RPMI8226 (cell line): Measurements from ENCODE around the gene ZNF581.

Source experiments
- DNase-seq: peaks from one replicate; pipeline ENCODE4 v3.0.0-alpha.2; 2015

Gene ZNF581, protein sequence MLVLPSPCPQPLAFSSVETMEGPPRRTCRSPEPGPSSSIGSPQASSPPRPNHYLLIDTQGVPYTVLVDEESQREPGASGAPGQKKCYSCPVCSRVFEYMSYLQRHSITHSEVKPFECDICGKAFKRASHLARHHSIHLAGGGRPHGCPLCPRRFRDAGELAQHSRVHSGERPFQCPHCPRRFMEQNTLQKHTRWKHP

DNA sequence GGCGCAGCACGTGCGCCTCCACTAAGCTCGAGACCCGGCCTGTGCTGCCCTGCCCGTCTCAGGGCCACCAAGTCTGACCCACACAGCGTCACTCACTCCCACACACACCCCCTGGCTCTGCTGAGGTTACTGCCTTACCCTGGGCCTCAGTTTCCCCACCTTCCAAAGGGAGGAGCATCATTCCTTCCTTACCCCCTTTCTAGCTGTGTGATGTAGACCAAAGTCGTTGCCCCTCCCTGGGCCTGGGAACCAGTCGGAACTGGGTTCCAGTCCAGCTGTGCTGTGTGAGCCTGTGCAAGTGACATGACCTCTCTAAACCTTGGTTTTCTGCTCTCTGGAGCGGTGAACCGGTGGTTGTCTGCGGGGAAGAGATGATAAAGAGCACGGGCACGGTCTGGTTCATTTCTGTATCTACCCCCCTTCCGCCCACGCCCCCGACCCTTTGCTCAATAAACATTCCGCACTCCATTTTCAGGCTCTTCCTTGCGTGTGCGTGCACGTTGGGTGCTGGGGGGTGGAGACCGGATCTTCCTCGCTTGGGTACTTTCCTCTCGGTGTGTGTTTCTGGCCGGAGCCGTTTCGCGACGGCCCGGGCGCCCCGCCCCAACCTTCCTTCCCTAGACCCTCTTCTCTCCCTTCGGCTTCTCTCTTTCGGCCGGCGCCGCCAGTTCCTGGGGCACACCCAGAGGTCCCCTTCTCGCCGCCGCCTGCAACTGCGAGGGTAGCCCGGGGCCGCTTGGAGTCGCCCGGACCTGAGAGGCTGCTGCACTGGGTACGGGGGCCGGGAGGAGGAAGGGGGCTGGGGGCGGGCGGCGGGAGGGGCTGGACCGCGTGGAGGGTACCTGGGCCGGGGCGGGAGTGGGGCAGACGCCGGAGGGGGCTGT, at the start of gene ZNF581:
ZNF581 (plus strand) TSS at position 647 of the 884 bp plus-strand sequence. CDS start 923 bp downstream, outside the sequence.
- DNase-seq = peak; percentile 84

DNA sequence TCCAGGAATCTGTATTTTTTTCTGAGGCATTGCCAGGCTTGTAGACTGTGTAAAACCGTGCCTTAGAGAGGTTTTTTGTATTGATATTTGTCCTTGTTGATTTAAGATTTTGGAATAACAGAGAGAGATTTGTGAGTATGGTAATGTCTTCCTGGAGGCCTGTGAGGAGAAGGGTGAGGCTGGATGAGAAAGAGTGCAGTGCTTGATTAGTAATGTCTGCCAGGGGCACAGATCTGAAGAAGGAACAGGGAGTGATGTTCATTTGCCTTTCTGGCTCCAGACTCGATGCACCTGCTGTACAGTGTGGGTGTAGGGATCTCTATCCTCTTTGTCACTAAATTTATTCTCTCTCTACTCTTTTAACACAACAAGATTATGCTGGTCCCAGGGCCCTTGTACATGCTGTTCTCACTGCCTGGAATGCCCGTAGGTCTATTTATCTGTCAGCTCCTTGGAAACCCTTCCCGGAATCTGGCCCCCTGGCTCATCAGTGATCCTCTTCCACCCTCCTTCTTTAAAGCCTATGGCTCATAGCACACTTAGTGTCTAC, 48.4 kb upstream of the ZNF581 start:
- no peak for DNase-seq

DNA sequence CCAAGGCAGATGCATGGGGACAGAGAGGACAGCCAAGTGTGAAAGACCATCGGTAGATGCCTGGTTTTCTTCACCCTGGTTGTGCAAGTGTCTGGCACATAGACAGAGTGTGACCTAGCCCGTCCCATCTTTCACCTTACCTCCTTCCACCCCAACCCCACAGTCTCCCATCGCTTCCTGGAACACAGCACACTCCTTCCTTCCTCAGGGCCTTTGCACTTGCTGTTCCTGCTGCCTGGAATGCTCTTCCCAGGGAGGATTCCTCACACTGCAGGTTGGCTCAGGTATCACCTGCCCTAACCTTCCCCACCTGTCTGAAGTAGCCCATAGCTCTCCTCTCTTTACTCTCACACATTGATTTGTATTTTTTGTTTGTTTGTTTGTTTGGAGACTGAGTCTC, 47.1 kb upstream of the ZNF581 start:
- no peak for DNase-seq

DNA sequence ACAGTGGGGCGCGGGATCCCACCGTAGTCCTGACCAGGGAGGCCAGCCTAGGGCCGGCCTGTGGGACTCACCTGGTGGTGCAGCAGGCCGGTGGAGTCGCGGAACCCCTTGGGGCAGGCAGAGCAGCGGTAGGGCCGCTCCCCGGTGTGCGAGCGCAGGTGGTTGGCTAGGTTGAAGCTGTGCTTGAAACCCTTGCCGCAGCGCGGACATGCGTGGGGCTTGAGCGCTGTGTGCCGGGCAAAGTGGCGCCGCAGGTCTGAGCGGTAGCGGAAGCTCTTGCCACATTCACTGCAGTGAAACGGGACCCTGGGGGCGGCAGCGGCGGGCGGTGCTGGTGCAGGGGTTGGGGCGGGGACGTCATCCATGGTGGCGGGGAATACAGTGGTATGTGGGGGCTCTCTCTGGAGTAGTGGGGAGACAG, 45.9 kb upstream of the ZNF581 start:
- no peak for DNase-seq

DNA sequence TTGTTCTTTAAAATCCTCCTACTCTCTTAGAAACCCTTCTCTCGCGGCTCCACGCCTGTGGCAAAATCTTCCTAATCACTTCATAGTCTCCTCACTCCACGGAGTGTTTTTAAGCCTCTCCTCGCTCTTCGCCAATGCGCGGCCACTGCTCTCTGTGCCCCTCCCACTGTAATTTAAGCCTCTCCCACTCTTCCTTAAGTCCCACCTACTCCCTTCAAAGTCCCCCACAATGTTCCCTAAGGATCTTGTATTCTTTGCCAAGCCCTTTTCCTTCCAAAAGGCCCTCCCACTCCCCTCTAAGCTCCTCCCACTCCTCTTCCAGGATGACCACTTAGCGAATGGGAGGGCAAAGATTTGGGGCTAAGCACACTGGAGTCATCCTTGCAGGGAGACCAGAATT, 45.4 kb upstream of the ZNF581 start:
- DNase-seq = no peak

DNA sequence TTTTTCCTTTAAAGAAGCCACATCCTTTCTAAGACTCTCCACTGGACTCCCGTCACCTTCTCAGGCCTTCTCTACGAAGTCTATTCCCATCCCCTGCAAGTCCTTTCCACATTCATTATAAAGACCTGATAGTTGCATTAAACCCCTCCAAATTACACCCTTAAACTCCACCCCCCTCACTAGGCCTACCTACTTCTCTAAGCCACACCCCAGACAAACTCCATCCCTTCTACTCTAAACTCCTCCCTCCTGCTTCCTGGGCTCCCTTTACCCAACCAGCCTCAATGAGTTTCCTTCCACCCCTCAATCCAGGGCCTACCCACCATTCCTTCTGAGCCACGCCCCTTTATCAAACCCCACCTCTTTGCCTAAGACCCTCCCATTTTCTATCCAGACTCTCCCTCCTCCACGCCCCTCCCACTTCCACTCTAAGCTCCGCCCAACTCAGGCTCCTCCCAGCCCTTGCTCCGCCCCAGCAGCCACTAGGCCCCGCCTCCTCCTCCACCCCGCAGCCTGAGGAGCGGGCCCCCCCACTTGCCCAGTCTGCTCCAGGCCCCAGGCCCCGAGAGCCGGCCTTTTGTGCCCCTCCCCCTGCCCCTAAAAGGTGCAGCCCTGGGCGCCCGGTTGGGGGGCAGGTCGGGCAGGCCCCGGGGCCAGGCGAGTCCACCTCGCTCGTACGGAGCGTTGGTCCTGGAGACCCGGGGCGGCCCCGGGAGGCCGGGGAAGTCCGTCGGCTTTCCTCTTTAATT, 44.6 kb upstream of the ZNF581 start:
- DNase-seq = peak; percentile 91

DNA sequence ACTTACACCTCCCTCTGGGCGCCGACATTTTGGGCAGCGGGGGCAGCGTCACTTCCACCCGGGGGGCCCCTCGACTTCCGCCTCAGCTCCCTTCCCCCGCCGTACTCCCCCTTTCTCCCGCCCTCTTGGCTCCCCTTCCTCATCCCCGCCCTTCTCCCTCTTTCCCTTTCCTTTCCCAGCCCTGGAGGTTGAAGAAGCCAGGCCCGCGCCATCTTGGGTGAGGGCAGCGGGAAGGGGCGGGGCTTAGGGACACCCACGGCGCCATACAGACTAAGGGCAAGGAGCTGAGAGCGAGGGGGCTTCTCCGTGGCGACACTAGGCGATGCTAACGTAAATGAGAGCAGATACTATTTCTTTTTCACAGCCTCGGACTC, 44.0 kb upstream of the ZNF581 start, which contains the start of gene FIZ1:
FIZ1 (minus strand) TSS at position 50 of the 374 bp plus-strand sequence. CDS start 1,652 bp downstream, outside the sequence.
- peak; percentile 95 for DNase-seq

DNA sequence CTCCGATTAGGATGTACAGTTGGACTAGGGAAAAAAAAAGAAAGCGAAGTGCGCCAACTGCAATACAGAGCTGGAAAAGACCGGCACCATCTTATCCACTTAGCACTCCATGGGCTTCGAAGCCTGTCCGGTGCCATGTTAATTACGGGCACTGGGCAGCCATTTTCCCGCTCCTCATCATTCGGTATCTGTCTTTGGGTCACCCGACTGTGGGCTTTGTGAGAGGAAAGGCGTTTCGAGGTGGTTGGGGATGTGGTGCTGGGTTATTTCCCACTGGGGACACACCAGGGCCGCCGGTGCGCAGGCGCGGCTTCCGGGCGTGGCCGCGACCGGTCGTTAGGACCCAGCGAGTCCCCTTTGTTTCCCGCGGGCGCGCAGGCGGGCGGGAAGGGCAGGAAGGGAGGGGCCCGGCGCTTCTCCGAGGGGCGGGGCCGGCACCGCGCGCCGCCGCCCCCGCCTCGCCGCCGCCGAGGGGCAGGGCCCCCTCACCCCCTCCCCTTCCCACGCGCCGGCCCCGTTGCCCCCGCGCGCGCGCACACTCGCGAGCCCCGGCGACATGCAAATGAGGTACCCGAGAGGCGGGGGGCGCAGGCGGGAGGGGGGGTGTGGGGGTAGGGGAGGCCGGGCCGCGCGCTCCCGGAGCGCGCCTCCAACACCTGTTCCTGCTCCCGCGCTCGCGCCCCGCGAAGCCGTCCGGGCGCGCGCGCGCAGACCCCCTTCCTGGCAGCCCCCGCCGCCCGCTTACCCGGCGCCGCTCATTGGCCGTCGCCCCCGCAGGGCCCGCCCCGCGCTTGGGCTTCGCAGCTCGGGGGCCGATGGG, 43.4 kb upstream of the ZNF581 start, which contains the start of gene ZNF524:
ZNF524 (plus strand) TSS at position 447 of the 820 bp plus-strand sequence. CDS start 1,825 bp downstream, outside the sequence.
- DNase-seq = peak; percentile 90

DNA sequence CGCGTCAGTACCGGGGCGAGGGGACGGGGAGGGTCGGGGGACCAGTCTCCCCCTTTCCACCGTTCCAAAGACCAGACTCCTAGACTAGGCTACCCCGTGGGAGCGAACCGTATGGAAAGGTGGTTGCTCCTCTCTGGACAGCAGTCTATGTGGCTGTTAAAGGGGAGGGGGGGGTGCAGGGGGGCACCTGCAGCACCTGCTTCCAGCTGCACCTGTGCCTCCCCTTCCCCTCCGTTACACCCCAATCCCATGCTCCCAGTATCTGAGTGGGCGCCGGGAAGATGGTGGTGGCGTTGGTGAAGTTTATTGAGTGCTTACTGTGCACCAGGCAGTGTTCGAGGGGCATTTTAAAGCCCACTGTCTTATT, 42.8 kb upstream of the ZNF581 start:
- no peak for DNase-seq

DNA sequence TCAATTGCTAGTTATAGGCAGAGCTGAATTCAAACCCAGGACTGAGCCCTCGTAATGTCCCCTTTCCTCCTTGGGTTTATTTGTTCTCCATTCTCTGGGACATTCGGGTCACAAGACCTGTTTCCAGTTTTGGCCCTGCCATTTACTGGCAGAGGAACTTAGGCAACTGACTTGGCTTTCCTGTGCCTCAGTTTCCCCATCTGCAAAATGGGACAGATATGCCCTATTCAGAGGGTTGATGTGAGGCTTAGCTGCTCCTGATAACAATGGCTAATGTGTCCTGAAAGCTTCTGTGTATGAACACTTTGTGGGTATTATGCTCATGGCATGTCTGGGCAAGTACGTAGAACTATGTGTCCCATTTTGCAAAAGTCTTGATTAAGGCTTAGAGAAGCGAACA, 42.4 kb upstream of the ZNF581 start:
- DNase-seq = no peak

DNA sequence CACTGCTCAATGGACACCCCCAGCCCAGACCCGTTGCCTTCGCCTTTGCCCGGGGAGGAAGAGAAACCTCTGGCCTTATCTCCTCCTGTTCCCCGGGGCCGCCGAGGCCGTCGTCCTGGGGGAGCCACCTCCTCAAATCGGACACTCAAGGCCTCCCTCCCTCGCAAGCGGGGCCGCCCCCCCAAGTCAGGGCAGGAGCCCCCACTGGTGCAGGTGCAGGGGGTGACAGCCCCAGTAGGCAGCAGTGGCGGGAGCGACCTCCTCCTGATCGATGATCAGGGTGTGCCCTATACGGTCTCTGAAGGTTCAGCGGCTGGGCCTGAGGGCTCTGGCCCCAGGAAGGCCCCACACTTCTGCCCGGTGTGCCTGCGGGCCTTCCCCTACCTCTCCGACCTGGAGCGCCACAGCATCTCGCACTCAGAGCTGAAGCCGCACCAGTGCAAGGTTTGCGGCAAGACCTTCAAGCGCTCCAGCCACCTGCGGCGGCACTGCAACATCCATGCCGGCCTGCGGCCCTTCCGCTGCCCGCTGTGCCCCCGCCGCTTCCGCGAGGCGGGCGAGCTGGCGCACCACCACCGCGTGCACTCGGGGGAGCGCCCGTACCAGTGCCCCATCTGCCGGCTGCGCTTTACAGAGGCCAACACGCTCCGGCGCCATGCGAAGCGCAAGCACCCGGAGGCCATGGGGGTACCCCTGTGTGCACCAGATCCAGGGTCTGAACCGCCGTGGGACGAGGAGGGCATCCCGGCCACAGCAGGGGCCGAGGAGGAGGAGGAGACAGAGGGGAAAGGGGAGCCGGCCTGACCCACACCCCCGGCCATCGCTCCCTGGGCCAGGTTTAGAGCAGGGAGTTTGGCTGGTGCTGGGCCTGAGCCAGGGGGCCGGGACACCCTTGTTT, 41.1 kb upstream of the ZNF581 start:
- no peak for DNase-seq

DNA sequence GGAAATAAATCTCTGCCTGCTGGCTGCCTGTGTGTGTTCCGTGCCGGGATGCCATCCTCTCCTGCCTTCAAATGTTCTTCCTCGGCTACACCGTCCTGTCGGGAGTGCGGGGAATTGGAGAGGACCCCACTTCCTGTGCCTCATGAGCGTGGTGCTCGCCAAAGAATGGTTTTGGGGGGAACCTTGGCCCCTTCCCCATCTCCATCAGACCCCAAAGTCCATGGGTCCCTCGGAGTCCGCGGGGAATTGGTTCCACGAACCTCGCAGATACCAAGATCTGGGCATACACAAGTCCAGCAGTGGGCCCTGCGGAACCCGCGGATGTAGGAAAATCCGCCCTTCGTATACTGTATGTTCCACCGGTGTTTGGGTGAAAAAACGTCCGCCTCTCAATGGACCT, 40.3 kb upstream of the ZNF581 start:
- DNase-seq = no peak

DNA sequence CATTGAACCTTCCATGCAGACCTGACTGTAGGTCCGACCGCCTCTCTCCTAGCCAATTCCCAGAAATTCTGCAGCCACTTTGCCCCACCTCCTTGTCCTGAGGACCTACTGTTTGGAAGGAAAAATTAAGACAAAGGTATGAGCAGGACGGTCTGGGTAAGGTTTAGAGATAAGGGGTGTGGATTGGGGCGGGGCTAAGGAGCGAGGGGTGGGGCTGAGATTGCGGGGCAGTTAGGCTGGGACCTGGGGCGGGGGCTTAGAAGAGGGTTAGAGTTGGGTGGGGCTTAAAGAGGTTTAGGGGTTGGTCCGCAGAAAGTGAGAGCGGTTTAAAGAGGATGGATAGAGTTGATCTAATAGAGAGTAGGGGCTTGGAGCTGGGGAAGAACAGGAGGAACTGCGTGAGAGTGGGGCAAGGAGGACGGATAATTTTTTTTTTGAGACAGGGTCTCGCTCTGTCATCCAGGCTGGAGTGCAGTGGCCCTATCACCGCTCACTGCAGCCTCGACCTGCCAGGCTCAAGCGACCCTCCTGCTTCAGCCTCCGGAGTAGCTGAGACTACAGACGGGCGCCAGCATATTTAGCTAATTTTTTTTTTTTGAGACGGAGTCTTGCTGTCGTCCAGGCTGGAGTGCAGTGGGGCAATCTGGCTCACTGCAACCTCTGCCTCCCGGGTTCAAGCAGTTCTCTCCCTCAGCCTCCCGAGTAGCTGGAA, 39.7 kb upstream of the ZNF581 start:
- no peak for DNase-seq

DNA sequence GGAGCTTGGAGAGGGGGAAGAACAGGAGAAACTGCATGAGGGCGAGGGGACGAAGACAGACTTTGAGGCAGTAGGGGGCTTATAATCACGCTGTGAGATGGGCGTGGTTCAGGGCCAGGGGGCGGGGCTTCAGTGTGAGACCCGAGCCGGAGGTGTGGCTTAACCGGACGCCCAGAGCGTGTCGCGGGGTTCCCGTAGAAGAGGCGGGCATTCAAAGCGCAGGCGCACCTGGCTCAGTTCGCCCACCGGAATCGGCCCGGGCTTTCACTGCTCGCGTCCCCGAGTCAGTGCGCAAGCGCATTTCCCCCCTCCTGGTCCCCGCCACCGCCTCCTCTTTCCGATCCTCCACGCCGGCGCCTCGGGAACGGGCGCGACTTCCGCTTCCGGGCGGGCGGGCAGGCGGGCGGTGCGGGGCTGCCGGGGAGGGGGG, 38.2 kb upstream of the ZNF581 start:
- peak; percentile 98 for DNase-seq

DNA sequence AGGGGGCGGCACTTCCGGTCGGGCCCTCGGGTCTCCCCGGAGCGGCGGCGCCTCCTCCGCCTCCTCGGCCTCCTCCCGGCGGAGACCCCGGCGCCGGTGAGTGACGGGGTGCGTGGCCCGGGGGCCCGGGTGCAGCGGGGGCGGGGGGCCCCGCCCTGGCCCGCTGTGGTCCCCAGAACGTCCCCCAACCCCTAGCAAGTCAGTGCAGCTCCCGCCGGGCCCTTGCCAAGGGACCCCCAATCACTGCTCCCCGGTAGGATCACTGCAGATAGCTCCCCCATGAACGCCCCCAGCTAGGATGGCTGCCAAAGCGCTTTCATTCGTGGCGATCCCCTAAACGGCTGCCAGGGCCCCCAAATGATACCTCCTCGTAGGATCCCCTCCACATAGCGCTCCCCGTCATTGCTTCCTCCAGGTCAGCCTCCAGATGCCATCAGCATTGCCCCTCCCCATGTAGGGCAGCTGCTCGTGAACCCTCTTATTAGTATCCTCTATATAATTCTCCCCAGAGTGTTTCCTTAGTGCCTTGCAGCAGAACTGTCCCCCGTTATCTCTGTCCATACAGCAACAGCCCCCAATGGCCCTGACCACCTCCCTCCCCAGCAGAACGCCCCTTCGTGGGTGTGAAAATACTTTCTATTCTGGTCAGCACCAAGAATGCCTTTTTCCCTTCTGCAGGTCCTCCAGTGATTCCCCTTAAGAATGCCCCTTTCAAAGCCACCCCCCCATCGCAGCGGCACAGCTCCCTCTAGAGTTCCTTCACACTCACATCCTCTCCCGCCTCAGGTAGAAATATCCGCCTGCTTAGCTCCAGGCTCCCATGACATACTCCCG, 37.6 kb upstream of the ZNF581 start, which contains the start of gene ZNF865:
ZNF865 (plus strand) TSS at position 11 of the 834 bp plus-strand sequence. CDS start 7,972 bp downstream, outside the sequence.
- peak; percentile 82 for DNase-seq

DNA sequence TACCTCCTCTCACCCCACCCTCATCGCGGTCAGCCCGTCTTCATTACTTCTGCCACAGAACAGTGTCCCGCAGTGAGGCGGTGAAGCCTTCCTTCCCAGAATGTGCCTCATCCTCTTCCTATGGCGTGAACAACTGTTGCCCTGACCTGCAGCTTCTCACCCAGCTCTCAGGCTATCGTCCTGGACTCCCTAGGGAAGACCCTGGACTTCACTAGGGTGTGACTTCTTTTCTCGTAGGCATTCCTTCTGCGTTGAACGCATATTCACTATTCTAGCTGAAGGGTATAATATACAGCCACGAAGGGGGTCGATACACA, 37.0 kb upstream of the ZNF581 start:
- DNase-seq = no peak

DNA sequence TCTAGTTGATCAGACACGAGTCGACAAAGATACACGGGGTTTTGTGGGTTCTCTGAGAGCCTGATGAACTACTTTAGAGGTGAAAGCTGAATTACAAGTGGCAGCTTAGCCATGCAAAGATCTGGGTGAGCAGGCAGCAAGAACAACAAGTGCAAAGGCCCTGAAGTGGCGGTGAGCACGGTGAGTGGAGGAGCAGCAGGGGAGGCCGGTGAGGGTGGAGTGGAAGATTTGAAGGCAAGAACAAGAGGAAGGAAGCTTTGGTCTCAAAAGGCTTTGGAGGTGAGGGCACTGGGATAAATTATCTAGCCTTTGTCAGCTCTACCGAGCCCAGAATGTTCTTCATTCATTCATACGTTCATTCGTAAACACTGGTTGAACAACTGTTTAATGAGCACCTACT, 36.6 kb upstream of the ZNF581 start:
- DNase-seq = no peak

DNA sequence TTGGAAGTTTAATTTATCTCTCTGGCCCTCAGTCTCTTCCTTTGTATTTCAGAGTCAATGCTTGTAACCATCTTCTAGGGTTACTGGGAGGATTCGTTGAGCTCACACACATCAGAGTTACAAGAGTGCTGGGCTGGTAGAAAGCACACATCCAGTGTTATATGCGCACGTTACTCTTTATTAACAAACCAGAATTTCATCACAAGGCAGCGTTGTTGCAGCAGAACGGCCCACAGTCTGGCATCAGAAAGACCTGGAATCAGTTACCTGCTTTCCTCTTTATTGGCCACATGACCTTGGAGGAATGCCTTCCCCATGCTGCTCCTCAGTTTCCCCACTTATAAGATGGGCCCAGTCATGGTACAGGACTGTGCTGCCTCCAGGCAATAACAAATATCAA, 34.1 kb upstream of the ZNF581 start:
- DNase-seq = no peak

DNA sequence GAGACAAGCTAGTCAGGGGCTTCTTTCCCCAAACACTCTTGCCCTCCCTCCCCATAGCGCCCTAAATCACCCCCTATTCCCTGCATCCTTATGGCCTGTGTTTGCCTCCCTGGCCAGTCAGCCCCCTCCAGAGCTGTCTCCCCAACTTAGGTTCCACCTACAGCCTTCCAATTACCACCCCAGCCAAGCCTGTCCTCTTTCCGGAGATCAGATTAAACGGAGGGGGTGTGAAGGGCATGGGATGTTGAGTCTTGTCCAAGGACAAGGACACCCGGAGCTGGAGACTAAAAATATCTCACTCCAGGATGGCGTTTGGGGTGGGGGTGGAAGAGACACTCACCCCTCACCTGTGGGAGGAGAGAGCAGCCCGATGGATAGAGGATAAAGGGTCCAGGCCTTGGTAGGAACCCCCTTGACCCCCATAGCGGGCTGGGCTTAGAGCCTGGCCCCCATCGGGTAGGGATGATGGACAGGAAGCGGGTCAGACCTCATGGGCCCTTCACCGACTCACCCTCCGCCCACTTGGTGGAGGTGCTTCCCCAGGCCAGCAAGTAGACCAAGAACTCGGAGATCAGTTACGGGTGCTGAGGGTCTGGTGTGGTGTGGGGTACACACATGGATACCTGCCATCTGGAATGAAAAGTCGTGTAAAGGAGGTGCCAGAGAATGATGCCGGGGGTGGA, 32.0 kb upstream of the ZNF581 start:
- no peak for DNase-seq
